HTERT RPE-1 (cell line): ENCODE data around the gene MORF4L1.
"Not testable (repeated sequence)": the region's sequence is repeated elsewhere in the genome, so short reads cannot be mapped to it uniquely, and the experiment has no call there.

ENCODE experiments used
- in situ Hi-C: fragments of 300-500 bp; cut with MboI; formaldehyde crosslinking; loops from 4 replicates; pipeline ENCODE4 v1.14.3; 2020; ENCODE audit warnings: low sequenced_read_pairs

MORF4L1 gene

DNA sequence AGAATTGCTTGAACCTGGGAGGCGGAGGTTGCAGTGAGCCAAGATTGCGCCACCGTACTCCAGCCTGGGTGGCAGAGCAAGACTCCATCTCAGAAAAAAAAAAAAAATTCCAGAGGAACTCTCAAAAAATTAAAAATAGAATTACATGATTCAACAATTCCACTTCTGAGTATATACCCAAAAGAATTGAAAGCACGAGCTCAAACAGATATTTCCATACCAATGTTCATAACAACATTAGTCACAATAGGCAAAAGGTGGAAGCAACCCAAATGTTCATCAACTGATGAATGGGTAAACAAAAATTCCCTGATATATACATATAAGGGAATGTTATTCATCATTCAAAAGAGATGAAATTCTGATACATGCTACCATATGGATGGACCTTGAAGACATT, 16.9 kb upstream of the MORF4L1 start:
- in situ Hi-C loops: no loop called here

DNA sequence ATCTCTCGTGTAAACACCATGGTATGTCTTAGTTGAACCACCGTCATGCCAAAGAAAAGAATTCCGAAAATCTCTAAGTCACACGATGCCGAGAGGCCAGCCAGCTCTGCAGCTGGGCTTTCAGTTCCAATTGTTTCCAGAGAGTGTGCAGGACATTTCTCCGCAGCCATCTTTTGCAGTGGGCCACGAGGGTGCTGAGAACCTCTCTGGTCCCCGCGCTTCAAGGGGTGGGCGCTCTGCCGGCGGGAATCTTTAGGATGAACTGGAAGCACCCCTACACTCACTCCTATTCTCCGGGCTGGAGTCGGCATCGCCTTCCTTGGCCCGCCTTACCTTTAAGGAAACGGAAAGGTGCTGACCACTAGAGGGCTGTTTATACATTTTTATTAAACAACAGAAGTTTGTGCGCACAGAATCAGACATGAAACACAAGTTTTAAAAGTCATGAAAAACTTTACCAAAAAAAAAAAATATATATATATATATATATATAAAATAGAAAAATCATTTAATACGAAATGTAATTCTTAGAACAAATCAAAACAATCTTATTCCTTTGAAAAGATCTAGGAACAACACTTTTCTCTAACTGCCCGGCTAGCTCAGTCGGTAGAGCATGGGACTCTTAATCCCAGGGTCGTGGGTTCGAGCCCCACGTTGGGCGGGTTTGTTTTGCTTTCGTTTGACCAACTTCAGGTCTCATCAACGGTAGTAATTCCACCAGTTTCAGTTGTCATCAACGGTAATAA, 12.5 kb upstream of the MORF4L1 start:
- in situ Hi-C loops: no loop called here

DNA sequence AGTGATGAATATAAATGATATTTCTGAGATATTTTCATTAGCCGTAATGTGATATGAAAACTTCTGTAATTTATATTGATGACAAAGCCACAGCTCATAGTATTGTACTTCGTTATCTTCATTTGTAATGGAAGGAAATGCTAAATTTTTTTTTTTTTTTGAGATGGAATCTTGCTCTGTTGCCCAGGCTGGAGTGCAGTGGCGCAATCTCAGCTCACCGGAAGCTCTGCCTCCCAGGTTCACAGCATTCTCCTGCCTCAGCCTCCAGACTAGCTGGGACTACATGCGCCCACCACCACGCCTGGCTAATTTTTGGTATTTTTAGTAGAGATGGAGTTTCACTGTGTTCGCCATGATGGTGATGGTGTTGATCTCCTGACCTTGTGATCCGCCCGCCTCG, 7.1 kb upstream of the MORF4L1 start:
- in situ Hi-C loops: not testable (repeated sequence)

- in situ Hi-C loops: not testable (repeated sequence)
Observed at GRCh38 chr15:78866031-78866430, 6.7 kb upstream of the MORF4L1 start.

DNA sequence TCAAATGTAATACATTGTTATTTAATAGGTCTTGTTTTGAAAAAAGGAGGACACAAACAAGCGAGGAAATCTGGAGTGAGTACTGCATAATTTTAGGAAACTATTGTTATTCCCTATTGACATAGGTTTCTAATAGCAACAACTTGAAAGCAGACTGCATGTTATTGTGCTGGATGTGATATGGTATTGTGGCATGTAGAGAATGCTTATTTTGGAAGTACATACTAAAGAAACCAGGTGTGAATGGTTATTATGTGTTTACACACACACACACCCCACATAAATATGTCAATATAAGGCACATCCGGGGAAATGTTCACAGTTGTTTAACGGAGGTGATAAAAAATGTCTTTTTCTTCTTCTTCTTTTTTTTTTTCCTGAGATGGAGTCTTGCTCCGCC, 5.9 kb upstream of the MORF4L1 start:
- in situ Hi-C loops: no loop called here

GRCh38 chr15:78868366-78868765, 4.3 kb upstream of the MORF4L1 start:
- in situ Hi-C loops: no loop called here

GRCh38 chr15:78871483-78872127, 1.1 kb upstream of the MORF4L1 start:
- in situ Hi-C loops: not testable (repeated sequence)

- in situ Hi-C loops: no loop called here
Observed at GRCh38 chr15:78872972-78873792, 492 bp downstream of the MORF4L1 start.

DNA sequence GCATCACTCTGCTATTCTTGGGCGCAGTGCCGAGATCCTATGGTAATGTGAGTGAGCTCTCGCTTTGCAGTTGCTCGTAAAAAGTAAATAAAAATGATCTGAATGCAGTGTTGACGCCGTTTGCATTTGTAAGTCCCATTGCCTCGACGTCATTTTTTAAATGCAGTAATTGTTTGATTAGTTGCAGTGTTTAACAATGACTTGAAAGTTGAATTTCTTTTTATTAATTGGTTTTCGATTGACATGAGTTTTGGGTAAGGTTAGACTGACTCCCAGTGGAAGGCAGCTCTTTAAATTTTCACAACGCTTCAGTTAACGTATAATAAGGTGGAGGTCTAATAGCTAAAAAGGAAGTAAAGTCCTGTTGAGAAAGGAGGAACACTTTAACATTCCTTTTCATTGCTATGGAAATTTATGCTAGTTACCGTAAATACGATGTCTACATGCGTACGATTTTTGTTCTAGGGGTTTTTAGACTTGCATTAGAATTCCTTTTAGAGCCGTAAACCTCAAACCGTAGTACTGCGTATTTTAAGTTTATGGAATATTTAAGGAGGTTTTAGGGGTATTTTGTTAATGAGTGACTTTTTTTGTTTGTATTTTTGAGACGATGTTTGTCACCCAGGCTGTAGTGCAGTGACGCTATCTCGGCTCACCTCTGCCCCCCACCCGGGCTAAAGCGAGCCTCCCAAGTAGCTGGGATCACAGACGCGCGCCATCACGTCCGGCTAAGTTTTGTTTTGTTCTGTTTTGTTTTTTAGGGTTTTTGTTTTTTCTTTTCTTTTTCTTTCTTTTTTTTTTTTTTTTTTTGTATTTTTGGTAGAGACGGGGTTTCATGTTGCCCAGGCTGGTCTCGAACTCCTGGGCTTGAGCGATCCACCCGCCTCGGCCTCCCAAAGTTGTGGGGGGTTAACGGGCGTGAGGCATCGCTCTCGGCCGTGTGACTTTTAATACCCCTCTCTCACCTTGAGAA, 1.4 kb downstream of the MORF4L1 start:
- in situ Hi-C loops: no loop called here

GRCh38 chr15:78875107-78875914, 2.6 kb downstream of the MORF4L1 start:
- in situ Hi-C loops: no loop called here

DNA sequence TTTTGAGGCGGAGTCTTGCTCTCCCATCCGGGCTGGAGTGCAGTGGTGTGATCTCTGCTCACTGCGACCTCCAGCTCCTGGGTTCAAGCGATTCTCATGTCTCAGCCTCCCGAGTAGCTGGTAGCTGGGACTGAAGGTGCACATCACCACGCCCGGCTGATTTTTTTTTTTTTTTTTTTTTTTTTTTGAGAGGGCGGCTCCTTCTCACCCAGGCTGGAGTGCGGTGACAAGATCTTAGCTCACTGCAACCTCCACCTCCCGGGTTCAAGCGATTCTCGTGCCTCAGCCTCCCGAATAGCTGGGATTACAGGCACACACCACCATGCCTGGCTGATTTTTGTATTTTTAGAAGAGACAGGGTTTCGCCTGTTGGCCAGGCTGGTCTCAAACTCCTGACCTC, 4.3 kb downstream of the MORF4L1 start:
- in situ Hi-C loops: not testable (repeated sequence)

DNA sequence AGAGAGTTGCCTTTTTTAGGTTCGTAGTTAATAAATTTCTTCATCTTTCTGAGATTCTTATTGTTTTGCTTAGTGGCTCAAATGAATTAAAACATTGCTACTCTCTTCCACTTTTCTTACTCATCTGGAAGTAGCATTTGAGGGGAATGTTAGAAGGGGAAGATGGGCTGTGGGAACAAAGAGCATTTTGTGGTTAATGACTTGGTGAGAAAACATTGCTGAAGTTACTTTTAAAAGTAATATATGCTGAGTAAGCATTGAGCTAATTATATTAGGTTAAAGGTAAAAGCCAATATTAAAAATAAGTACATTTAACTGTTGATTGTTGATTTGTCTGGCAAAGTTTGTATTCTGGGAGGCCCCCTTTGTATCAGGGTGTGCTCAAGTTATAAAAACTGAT, 5.7 kb downstream of the MORF4L1 start:
- in situ Hi-C loops: no loop called here

DNA sequence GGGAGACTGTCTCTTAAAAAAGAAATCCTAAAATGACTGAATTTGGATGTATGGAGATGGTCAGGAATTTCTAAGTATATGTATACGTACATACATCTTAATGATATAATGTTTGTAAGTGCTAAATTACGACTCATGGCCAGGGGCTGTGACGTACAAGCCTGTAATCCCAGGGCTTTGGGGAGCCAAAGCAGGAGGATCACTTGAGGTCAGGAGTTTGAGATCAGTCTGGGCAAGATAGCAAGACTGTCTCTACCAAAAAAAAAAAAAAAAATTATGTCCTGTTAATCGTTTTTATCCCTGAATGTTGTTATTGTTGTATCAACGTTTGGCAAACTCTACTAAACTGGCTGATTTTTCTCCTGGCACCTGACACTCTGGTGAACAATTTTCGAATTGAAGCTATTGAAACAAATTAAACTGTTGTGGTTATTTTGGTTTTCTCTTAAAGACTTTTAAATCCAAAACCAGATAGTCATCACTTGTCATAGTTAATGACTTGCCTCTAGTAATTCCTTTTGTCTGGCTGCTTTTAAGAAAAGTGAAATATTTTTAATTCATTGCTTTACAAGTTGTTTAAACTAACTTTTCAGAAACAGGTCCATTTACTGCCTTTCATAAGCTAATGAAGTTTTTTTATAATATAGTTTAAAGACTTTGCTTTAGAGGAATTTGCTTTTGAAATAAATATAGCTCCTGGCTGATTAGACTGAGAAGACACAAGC, 7.0 kb downstream of the MORF4L1 start:
- in situ Hi-C loops: no loop called here

DNA sequence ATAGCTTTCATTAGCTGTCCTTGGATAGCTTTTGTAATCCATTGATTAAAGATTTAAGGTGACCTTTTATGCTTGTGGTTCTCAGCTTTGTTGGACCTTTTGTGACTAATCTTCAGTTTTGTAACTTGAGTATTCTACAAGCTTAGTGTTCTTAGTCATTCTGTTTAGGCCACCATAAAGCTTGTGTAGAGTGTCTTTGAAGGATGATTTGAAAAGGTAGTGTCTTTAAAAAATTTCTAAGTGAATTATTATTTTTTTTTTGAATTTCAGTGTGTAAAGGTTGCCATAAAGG, 7.5 kb downstream of the MORF4L1 start:
- in situ Hi-C loops: no loop called here

GRCh38 chr15:78880813-78881212, 8.1 kb downstream of the MORF4L1 start:
- in situ Hi-C loops: no loop called here

GRCh38 chr15:78881681-78882080, 9.0 kb downstream of the MORF4L1 start:
- in situ Hi-C loops: no loop called here

DNA sequence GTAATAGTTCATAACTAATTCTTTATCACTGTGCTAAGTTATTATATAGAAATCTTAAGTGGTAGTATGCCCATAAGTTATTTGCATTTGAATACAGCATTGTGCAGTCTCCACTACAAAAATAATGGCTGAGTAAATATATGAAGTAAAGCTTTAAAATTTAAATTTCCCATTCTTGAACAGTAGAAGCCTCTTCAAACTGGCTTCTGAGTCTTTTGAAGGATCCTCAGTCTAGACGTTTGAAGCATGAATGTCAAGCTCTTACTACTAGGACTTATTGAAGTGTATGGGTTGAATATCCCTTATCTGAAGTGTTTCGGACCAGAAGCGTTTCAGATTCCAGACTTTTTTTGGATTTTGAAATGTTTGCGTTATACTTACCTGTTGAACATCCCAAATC, 16.3 kb downstream of the MORF4L1 start:
- in situ Hi-C loops: no loop called here

DNA sequence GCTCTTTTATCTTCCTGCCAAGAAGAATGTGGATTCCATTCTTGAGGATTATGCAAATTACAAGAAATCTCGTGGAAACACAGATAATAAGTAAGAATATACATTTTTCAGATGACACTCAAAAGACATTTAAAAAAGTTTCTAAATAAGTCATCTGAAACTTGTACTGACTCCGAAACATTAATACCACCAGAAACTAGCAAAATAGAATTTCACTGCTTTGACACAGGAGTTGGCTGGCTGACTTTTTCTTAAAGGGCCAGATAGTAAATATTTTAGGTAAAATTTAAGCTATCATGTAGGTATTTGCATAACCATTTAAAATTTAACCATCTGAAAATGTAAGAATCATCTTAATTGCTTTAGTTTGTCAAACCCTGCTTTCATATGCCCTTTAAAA, 20.8 kb downstream of the MORF4L1 start:
- in situ Hi-C loops: no loop called here

DNA sequence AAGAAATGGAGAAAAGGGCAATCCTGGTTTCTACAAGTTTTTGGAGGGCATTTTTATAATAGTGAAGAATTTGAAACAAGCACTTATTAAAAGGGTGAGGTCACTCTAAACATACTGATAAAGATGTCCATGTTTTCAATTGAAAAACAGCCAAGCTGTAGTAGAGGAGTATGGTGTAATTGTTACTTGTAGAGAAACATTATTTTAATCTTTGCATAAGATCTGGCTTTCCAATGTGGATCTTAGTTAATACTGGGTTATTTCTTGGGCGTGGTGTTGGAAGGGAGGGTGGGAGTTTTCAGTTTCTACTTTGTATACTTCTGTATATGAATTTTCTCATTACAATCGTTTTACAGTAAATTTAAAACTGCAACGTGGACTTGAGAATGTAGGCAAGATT, 22.8 kb downstream of the MORF4L1 start:
- in situ Hi-C loops: no loop called here
